T-helper 9 cell (primary cell): ENCODE results near the gene IL36B.

Experiments
- DNase-seq: peaks from one replicate; pipeline ENCODE4 v3.0.0-alpha.2; 2020

The IL36B gene

DNA sequence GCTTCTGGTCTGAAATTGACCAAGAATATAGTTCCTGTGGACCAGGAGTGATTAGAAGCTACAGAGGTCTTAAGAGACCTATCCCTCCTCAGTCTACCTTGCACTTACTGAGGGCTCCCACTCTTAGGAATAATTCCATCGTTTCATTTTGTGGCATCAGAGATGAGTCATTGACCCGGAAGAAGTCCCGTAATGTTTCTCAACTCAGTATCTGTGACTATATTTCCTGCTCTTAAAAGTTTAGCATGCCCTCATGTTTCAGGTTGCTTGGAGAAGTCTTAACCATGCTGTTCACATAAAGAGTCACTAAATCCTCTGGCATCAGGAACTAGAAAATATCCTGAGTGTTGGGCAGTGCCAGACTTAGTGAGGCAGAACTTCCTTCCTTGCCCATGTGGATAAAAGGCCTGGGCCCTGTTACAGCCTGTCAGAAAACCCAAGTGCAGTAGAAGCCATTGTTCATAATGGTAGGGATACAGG is 47.6 kb downstream of the IL36B start, which contains the start of gene IL36A:
TSS of gene IL36A (plus strand) at position 430 of the 480 bp plus-strand sequence. CDS start 413 bp downstream, outside the sequence.
- no peak for DNase-seq

DNA sequence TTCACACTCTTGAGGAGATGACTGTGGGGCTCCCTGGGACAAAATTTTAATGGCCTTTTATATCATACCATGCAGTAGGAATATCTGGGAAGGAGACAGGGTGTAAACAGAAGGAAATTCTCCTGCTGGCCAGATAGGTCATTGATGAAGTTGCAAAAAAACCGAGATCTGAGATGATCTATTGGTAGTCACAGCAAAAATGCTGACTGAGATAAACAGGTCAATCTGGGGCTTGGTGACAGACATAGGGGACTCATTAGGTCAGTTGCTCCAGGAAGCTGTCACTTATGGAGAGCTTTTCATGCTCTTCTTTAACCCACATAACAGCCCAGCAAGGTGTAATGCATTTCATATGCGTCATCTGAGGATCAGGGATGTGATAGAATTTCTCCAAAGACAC is 50.0 kb downstream of the IL36B start:
- DNase-seq = no peak

DNA sequence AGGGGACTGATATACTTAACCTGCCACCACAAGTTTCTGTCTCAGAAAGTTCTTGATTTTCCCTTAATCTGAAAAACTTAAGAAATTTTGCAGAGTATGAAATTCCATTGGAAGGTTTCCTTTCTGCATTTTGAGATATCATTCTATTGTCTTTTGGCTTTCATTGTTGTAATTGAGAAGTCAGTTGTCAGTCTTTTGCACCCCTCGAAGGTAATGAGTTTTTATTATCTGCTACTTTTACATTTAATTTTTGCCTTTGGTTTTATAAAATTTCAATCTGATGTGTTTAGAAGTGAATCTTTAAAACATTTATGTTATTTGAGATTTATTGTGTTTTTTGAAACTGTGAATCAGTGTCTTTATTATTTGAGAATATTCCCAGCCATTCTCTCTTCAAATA is 52.2 kb downstream of the IL36B start:
- DNase-seq = no peak

- DNase-seq = no peak
Observed at GRCh38 chr2:112997151-112997550, 55.5 kb downstream of the IL36B start.

DNA sequence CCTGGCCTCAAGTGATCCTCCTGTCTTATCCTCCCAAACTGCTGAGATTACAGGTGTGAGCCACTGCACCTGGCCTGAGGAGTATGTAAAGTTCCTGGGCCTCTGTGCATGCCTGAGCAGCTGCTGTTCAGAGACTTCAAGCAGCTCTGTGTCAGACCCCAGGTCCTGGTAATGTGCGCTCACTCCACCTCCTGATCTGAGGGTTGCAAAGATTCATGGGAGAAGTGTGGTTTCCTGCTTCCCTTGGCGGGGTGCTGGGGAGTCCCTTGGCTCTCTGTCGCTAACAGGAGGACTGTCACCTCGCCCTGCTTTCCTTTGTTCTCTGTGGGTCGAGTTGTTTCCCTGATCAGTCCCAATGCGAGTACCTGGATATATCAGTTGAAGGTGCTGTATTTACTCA is 56.0 kb downstream of the IL36B start:
- DNase-seq = peak; percentile 59

- no peak for DNase-seq
Observed at GRCh38 chr2:112995346-112995920, 57.2 kb downstream of the IL36B start.

DNA sequence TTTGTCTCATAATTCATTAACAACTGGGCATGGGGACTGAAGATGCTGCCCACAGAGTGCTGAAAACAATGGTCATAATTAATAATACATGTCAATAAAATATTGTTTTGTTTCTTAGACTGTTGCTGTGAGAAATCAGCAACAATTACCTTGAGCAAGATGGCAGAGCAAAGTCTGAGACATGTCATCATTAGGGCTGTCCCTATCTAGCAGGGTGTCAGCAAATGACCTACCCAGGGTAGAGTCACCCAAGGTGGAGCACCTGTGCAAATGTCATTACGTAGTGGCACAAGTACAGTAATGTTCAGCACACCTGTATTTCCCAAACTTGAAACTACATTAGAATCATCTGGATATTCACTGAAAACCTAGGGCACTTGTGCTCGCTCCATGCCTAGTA is 58.0 kb downstream of the IL36B start:
- DNase-seq = no peak

GRCh38 chr2:112993831-112994230 is 58.8 kb downstream of the IL36B start:
- no peak for DNase-seq

- no peak for DNase-seq
Observed at GRCh38 chr2:112989611-112990010, 63.1 kb downstream of the IL36B start.

DNA sequence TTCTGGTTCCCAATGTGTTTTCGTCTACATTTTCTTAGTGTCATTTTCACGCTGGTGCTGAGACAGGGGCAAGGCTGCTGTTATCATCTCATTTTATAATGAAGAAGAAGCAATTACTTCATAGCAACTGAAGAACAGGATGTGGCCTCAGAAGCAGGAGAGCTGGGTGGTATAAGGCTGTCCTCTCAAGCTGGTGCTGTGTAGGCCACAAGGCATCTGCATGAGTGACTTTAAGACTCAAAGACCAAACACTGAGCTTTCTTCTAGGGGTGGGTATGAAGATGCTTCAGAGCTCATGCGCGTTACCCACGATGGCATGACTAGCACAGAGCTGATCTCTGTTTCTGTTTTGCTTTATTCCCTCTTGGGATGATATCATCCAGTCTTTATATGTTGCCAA is 67.6 kb downstream of the IL36B start:
- no peak for DNase-seq

DNA sequence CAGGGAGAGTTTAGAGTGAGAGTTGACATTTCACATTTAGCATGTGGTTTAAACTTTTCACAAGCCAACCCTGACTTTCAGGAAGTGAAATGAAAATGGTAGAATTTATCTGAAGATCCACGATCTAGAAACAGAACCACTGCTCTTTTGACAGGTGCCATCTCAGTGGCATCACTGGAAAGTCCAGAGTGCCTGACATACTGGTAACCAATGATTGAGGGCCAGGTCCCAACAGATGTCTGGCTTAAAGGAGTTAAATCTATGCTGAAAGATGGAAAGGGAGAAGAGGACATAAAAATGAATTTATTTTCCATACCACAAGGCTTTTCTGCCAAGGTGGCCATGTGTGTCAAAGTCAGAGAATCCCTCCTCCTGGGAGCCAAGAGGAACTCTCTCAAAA is 72.1 kb downstream of the IL36B start:
- no peak for DNase-seq

- DNase-seq = no peak
Observed at GRCh38 chr2:112979731-112980130, 72.9 kb downstream of the IL36B start.

DNA sequence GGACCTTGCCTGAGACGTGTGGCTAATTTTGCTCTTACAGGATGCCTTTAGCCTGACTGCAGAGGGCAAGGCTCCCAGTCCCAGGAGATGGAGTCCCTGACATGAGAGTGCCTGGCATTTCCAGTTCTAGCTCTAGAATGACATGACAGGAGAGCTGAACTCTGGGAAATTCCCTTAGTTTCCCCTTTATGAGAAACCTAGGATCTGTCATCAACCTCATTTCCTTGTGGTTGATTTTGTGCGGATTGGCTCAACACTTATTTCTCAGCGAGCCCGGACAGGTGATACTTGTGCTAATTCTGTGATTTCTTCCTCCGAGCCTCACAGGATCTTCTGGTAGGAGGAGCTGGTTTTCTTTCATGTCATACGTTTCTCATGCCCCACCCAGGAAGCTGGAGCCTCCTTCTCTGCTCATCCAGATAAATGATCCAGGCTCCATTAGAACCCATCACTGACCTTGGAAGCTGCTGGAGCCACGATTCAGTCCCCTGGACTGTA is 75.1 kb downstream of the IL36B start, which contains the start of gene IL36G:
TSS of gene IL36G (plus strand) at position 448 of the 498 bp plus-strand sequence. CDS start 633 bp downstream, outside the sequence.
- no peak for DNase-seq
